Measurements from ENCODE around the gene STAMBP.

- no peak for TF ChIP-seq CTCF (IDR thresholded peaks at IDR 0.05)
- TF ChIP-seq POLR2A (IDR thresholded peaks at IDR 0.05): no peak
Observed at GRCh38 chr2:73903313-73903712, 74.6 kb downstream of the STAMBP start.
